H1 (cell line): Measurements from ENCODE around the gene UCMA. TPM values are rescaled to one million over a fixed set of nuclear protein-coding genes. Genes with fewer than 3 reads are reported as not detected.

Experiments used
- CTCF ChIA-PET: fragments of 300-600 bp; sonication (Branson Sonifier 250); formaldehyde crosslinking; loops from one replicate; lab custom pipeline; 2021; ENCODE audit not compliant: partially characterized antibody; lab: Charles Lee
- POLR2A ChIA-PET: fragments of 300-600 bp; sonication (Branson Sonifier 250); formaldehyde crosslinking; loops from one replicate; lab custom pipeline; 2021; ENCODE audit warnings: inconsistent platforms; ENCODE audit not compliant: partially characterized antibody; lab: Charles Lee
- DNase-seq, 2 experiments: peaks; one replicate each; pipeline versions ENCODE4 v3.0.0 to v3.0.0-alpha.2; 2010 to 2022; ENCODE audit warnings: low spot score in 2 of 2, low read depth in 1 of 2, mixed read lengths in 1 of 2
- FAIRE-seq: peaks from 2 replicates; lab custom pipeline; 2011; peaks lifted over from hg19 to GRCh38; lab: Jason Lieb, UNC
- H2AFZ ChIP-seq: 2 replicates; pipeline ENCODE4 v1.8.1; 2012; ENCODE audit warnings: low read length, inconsistent platforms
- H2AK5ac ChIP-seq: 2 replicates; pipeline ENCODE4 v1.6.1; 2013; ENCODE audit warnings: low read depth, low read length
- H2BK120ac ChIP-seq: replicated peaks from 2 replicates; pipeline ENCODE3; 2013; ENCODE audit warnings: low read depth, low read length, inconsistent platforms
- H2BK12ac ChIP-seq: 2 replicates; pipeline ENCODE4 v1.6.1; 2013; ENCODE audit warnings: low read depth, low read length
- H2BK15ac ChIP-seq: 2 replicates; pipeline ENCODE4 v1.6.1; 2013; ENCODE audit warnings: low read length
- H2BK20ac ChIP-seq: 2 replicates; pipeline ENCODE4 v1.6.1; 2013; ENCODE audit warnings: low read length
- H2BK5ac ChIP-seq: 2 replicates; pipeline ENCODE4 v1.6.1; 2013; ENCODE audit warnings: low read depth, low read length
- H3K14ac ChIP-seq: 2 replicates; pipeline ENCODE4 v1.6.1; 2013; ENCODE audit warnings: inconsistent platforms; ENCODE audit not compliant: insufficient read length
- H3K18ac ChIP-seq: 2 replicates; pipeline ENCODE4 v1.6.1; 2013; ENCODE audit warnings: low read length; ENCODE audit errors: extremely low read depth
- H3K23ac ChIP-seq: 2 replicates; pipeline ENCODE4 v1.6.1; 2013; ENCODE audit warnings: inconsistent platforms; ENCODE audit not compliant: insufficient read length
- H3K23me2 ChIP-seq: 2 replicates; pipeline ENCODE4 v1.6.1; 2013; ENCODE audit warnings: low read depth, low read length
- H3K27ac ChIP-seq: 2 replicates; pipeline ENCODE4 v1.6.1; 2011; ENCODE audit warnings: low read depth, low read length, inconsistent platforms
- H3K27me3 ChIP-seq, 4 experiments: replicated peaks in 1 of 4; 1 replicate in 1 of 4; 2 replicates in 3 of 4; pipeline versions ENCODE4 v1.6.1 to v1.8.1; 2011 to 2013; ENCODE audit warnings: low read length in 3 of 4, mild to moderate bottlenecking in 3 of 4, inconsistent platforms in 2 of 4, mixed read lengths in 2 of 4, moderate library complexity in 1 of 4; ENCODE audit not compliant: control insufficient read depth in 3 of 4, insufficient read depth in 3 of 4; ENCODE audit errors: extremely low read depth in 1 of 4
- H3K36me3 ChIP-seq, 4 experiments: 2 replicates each; pipeline versions ENCODE4 v1.6.1 to v1.8.1; 2011 to 2013; ENCODE audit warnings: mild to moderate bottlenecking in 4 of 4, low read length in 3 of 4, moderate library complexity in 2 of 4, control low read depth in 1 of 4, inconsistent platforms in 1 of 4; ENCODE audit not compliant: insufficient read depth in 4 of 4, control insufficient read depth in 2 of 4
- H3K4ac ChIP-seq: replicated peaks from 2 replicates; pipeline ENCODE3; 2013; ENCODE audit warnings: low read length, low read depth, mixed read lengths, inconsistent platforms; ENCODE audit not compliant: insufficient read length
- H3K4me1 ChIP-seq, 4 experiments: replicated peaks in 1 of 4; 1 replicate in 1 of 4; 2 replicates in 3 of 4; pipeline versions ENCODE4 v1.6.1 to v1.8.1; 2011 to 2013; ENCODE audit warnings: low read length in 3 of 4, inconsistent platforms in 2 of 4, mixed read lengths in 1 of 4; ENCODE audit not compliant: insufficient read depth in 4 of 4, control insufficient read depth in 3 of 4
- H3K4me2 ChIP-seq, 2 experiments: 2 replicates each; pipeline versions ENCODE4 v1.6.1 to v1.8.1; 2011 to 2013; ENCODE audit warnings: low read depth in 2 of 2, low read length in 2 of 2, control low read depth in 1 of 2, inconsistent platforms in 1 of 2, mild to moderate bottlenecking in 1 of 2; ENCODE audit not compliant: insufficient read depth in 1 of 2
- H3K4me3 ChIP-seq, 4 experiments: fragments of 200-600, 300-600 bp in 1 of 4; sonication (generic), shearing (Covaris generic), sonication (Bioruptor Twin) in 1 of 4; 2 replicates each; pipeline versions ENCODE4 v1.5.1 to v1.8.1; 2011 to 2016; ENCODE audit warnings: low read length in 4 of 4, low read depth in 3 of 4, control low read depth in 2 of 4, inconsistent platforms in 2 of 4, mild to moderate bottlenecking in 2 of 4, mixed read lengths in 1 of 4, moderate library complexity in 1 of 4; ENCODE audit not compliant: insufficient read depth in 2 of 4; ENCODE audit errors: extremely low read depth in 1 of 4
- H3K56ac ChIP-seq: replicated peaks from 2 replicates; pipeline ENCODE3; 2013; ENCODE audit warnings: low read depth, mild to moderate bottlenecking, mixed read lengths, low read length, inconsistent platforms; ENCODE audit not compliant: insufficient read length
- H3K79me1 ChIP-seq: 2 replicates; pipeline ENCODE4 v1.6.1; 2013; ENCODE audit warnings: low read depth, low read length, control low read depth
- H3K79me2 ChIP-seq, 2 experiments: 2 replicates each; pipeline versions ENCODE4 v1.6.1 to v1.8.1; 2012 to 2013; ENCODE audit warnings: low read length in 2 of 2, mild to moderate bottlenecking in 2 of 2, inconsistent platforms in 1 of 2; ENCODE audit not compliant: insufficient read depth in 2 of 2, control insufficient read depth in 1 of 2
- H3K9ac ChIP-seq, 4 experiments: replicated peaks in 1 of 4; 1 replicate in 1 of 4; 2 replicates in 3 of 4; pipeline versions ENCODE4 v1.6.1 to v1.8.1; 2011 to 2013; ENCODE audit warnings: low read depth in 3 of 4, low read length in 3 of 4, control low read depth in 2 of 4, mild to moderate bottlenecking in 2 of 4, moderate library complexity in 2 of 4, inconsistent platforms in 1 of 4; ENCODE audit errors: extremely low read depth in 1 of 4
- H3K9me3 ChIP-seq, 2 experiments: 2 replicates each; pipeline versions ENCODE4 v1.6.1 to v1.8.1; 2012 to 2013; ENCODE audit warnings: mild to moderate bottlenecking in 2 of 2, moderate library complexity in 2 of 2, control low read depth in 1 of 2, inconsistent platforms in 1 of 2, low read depth in 1 of 2, low read length in 1 of 2, mixed read lengths in 1 of 2; ENCODE audit not compliant: insufficient read depth in 2 of 2
- H4K20me1 ChIP-seq, 2 experiments: replicated peaks in 1 of 2; 2 replicates each; pipeline versions ENCODE3 to v1.8.1; 2011 to 2013; ENCODE audit warnings: inconsistent platforms in 2 of 2, low read length in 2 of 2, mild to moderate bottlenecking in 1 of 2; ENCODE audit not compliant: insufficient read depth in 2 of 2, control insufficient read depth in 1 of 2
- H4K5ac ChIP-seq: 2 replicates; pipeline ENCODE4 v1.6.1; 2013; ENCODE audit warnings: low read length, low read depth, mixed read lengths, inconsistent platforms; ENCODE audit not compliant: insufficient read length
- H4K8ac ChIP-seq: 2 replicates; pipeline ENCODE4 v1.8.0; 2013; ENCODE audit warnings: mild to moderate bottlenecking, moderate library complexity, low read length, inconsistent platforms; ENCODE audit not compliant: insufficient read depth; ENCODE audit errors: extremely low read depth
- H4K91ac ChIP-seq: replicated peaks from 2 replicates; pipeline ENCODE3; 2013; ENCODE audit warnings: low read length, mixed read lengths, inconsistent platforms; ENCODE audit not compliant: insufficient read length
- CBX5 ChIP-seq: fragments of 300-800, 300-1000 bp; sonication (generic); IDR thresholded peaks from 2 replicates; pipeline ENCODE4 v1.7.1; 2016; ENCODE audit warnings: antibody characterized with exemption, low read length, low read depth
- CEBPB ChIP-seq: IDR thresholded peaks from 2 replicates; pipeline ENCODE4 v1.6.1; 2012; ENCODE audit warnings: low read depth, low read length
- CTBP2 ChIP-seq: IDR thresholded peaks from 2 replicates; pipeline ENCODE4 v1.7.0; 2011; ENCODE audit warnings: borderline replicate concordance, mild to moderate bottlenecking, moderate library complexity, mixed read lengths, low read length; ENCODE audit not compliant: insufficient read depth, insufficient read length
- CTCF ChIP-seq, 3 experiments: IDR thresholded peaks; 1 replicate in 2 of 3; 2 replicates in 1 of 3; pipeline versions ENCODE4 v1.5.1 to v1.6.1; 2011; ENCODE audit warnings: low read length in 3 of 3, mild to moderate bottlenecking in 3 of 3, inconsistent platforms in 2 of 3, low read depth in 1 of 3, moderate library complexity in 1 of 3; ENCODE audit not compliant: insufficient read depth in 1 of 3; ENCODE audit errors: control extremely low read depth in 1 of 3
- EP300 ChIP-seq, 2 experiments: IDR thresholded peaks; 1 replicate in 1 of 2; 2 replicates in 1 of 2; pipeline ENCODE4 v1.6.1; 2011 to 2012; ENCODE audit warnings: low read depth in 2 of 2, low read length in 2 of 2, mild to moderate bottlenecking in 2 of 2, borderline replicate concordance in 1 of 2, inconsistent platforms in 1 of 2, moderate library complexity in 1 of 2
- GTF2F1 ChIP-seq: IDR thresholded peaks from 2 replicates; pipeline ENCODE4 v1.6.1; 2012; ENCODE audit warnings: low read depth, low read length, improper control_type of control experiment, borderline replicate concordance
- SIN3A ChIP-seq, 2 experiments: IDR thresholded peaks in 1 of 2; conservative IDR thresholded peaks in 1 of 2; 2 replicates each; pipeline ENCODE4 v1.6.1; 2011 to 2012; ENCODE audit warnings: low read length in 2 of 2, improper control_type of control experiment in 1 of 2, low read depth in 1 of 2, mild to moderate bottlenecking in 1 of 2
- SIX5 ChIP-seq: IDR thresholded peaks from 2 replicates; pipeline ENCODE4 v1.6.1; 2011; ENCODE audit warnings: mild to moderate bottlenecking, low read depth, low read length
- SP4 ChIP-seq: IDR thresholded peaks from 2 replicates; pipeline ENCODE4 v1.6.1; 2012; ENCODE audit warnings: low read length, inconsistent platforms
- TAF7 ChIP-seq: optimal IDR thresholded peaks from 2 replicates; pipeline ENCODE3; 2011; ENCODE audit warnings: low read depth, mild to moderate bottlenecking, inconsistent platforms, low read length, moderate library complexity, borderline replicate concordance
- TBP ChIP-seq: IDR thresholded peaks from 2 replicates; pipeline ENCODE4 v1.6.1; 2011; ENCODE audit warnings: low read depth, low read length, improper control_type of control experiment
- WGBS, 2 experiments: shearing (Covaris generic) in 1 of 2; methylation state at CpG; one replicate each; pipeline versions ENCODE4 v1.1.6 to v1.1.7; 2013 to 2015; ENCODE audit warnings: low lambda C conversion rate in 2 of 2, mixed read lengths in 2 of 2, inconsistent platforms in 1 of 2, low coverage in 1 of 2, missing lambda C conversion rate in 1 of 2; ENCODE audit not compliant: insufficient replicate concordance in 2 of 2, insufficient coverage in 1 of 2, insufficient read length in 1 of 2; ENCODE audit errors: extremely low coverage in 1 of 2, missing lambda C conversion rate in 1 of 2; 5-methylcytosine and 5-hydroxymethylcytosine counted together
- polyA plus RNA-seq, 7 experiments: library from polyadenylated mRNA; depleted of rRNA in 3 of 7; stranded (reverse) in 5 of 7; unstranded in 2 of 7; fragments of >200 nt in 5 of 7; fragments of 200-250 nt in 2 of 7; gene quantifications; 1 replicate in 5 of 7; 2 replicates in 1 of 7; 4 replicates in 1 of 7; pipeline versions ENCODE4 v1.2.1 to v1.2.3, GENCODE V29; 2011 to 2013; ENCODE audit warnings: missing spikeins in 2 of 7, mixed read lengths in 2 of 7
- total RNA-seq: library from RNA; stranded (reverse); fragmentation: NEBNext Ultra II Directional; extraction: Animal tissue kit (Norgen Biotek cat#: 25700); gene quantifications from 2 replicates; pipeline ENCODE4 v1.2.1, GENCODE V29; 2021

The UCMA gene
- total and polyA plus RNA-seq, 2 of the 8 experiments (the other 6 are each of a cell fraction or from before 2014, with no cell fraction given) = 1.2 to 4.6 TPM

DNA sequence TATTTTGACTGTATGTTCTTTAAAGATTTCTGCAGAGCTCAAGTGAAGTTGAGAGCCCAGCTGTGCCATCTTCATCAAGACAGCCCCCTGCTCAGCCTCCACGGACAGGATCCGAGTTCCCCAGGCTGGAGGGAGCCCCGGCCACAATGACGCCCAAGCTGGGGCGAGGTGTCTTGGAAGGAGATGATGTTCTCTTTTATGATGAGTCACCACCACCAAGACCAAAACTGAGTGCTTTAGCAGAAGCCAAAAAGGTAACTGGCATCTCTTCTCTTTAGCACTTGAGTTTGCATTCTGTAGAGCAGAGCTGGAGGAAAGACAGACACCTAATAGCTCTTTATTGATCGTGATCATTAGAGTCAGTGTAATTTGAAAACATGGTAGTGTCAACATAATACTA is 39.2 kb downstream of the UCMA start:
- no peaks in the 10 kb centered on the region for H3K27me3 ChIP-seq
- H3K4ac ChIP-seq = no peak overlapping the region
- no peaks in the 10 kb centered on the region for H3K4me1 ChIP-seq
- H3K23me2 ChIP-seq = no peaks in the 10 kb centered on the region
- no peak for DNase-seq
- ChIA-PET CTCF (interaction anchor here (1.5 to 2.0 kb wide), 2 partner anchors 9 to 13 kb away, joined by 4 to 6 read pairs; no protein-coding TSS in a partner anchor), POLR2A (interaction anchor here (1.6 kb wide), 1 partner anchor 10 kb away, joined by 3 read pairs; no protein-coding TSS in a partner anchor)
- no peaks in the 10 kb centered on the region for H3K9me3 ChIP-seq
- peaks cover 0 to 2% of the 10 kb centered on the region in 2 experiments for H4K20me1 ChIP-seq
- H2AFZ ChIP-seq = no peak overlapping the region
- no peak overlapping the region for H3K9ac ChIP-seq
- H3K79me1 ChIP-seq = no peaks in the 10 kb centered on the region
- no peak overlapping the region for H2BK15ac ChIP-seq
- no peak overlapping the region for H2BK120ac ChIP-seq
- H2AK5ac ChIP-seq = no peak overlapping the region
- no peak overlapping the region for H4K8ac ChIP-seq
- H3K4me3 ChIP-seq = no peak overlapping the region
- no peak overlapping the region for H4K91ac ChIP-seq
- no peaks in the 10 kb centered on the region for H3K79me2 ChIP-seq
- WGBS, 2 experiments = 95% methylated on average over 6 of the region's 6 CpGs; no CpG with 5 or more reads in 1 of the 2 experiments
- H2BK5ac ChIP-seq = no peak overlapping the region
- no peak overlapping the region for H3K23ac ChIP-seq
- no peak overlapping the region for H2BK20ac ChIP-seq
- no peak overlapping the region for H3K27ac ChIP-seq
- H3K4me2 ChIP-seq = no peak overlapping the region
- FAIRE-seq = no peak
- peaks cover 35 to 96% (median 74%) of the 10 kb centered on the region in 4 experiments for H3K36me3 ChIP-seq
- H3K18ac ChIP-seq = no peak overlapping the region
- H2BK12ac ChIP-seq = no peak overlapping the region
- no peak overlapping the region for H3K56ac ChIP-seq
- H4K5ac ChIP-seq = no peak overlapping the region
- H3K14ac ChIP-seq = no peak overlapping the region
- no peak for TF ChIP-seq SP4
- TF ChIP-seq CTCF (IDR thresholded peaks at IDR 0.05; ENCODE audit: control extremely low read depth in 1 of 3, insufficient read depth in 1 of 3, low read depth in 1 of 3, low read length in 3 of 3) = no peak
- TF ChIP-seq TBP = no peak
- TF ChIP-seq CTBP2 = no peak
- TF ChIP-seq CBX5 = no peak
- no peak for TF ChIP-seq SIX5
- no peak for TF ChIP-seq EP300 (IDR thresholded peaks at IDR 0.05; ENCODE audit: borderline replicate concordance in 1 of 2, low read depth in 2 of 2, low read length in 2 of 2)
- no peak for TF ChIP-seq GTF2F1
- no peak for TF ChIP-seq CEBPB
- TF ChIP-seq SIN3A (conservative IDR thresholded peaks at IDR 0.05 in 1 of 2, IDR thresholded peaks at IDR 0.05 in 1 of 2; ENCODE audit: low read depth in 1 of 2, low read length in 2 of 2) = no peak
- no peak for TF ChIP-seq TAF7
